Measurements from ENCODE around the gene GMEB1.
"Not testable (repeated sequence)": the region's sequence is repeated elsewhere in the genome, so short reads cannot be mapped to it uniquely, and the experiment has no call there.

Gene GMEB1

DNA sequence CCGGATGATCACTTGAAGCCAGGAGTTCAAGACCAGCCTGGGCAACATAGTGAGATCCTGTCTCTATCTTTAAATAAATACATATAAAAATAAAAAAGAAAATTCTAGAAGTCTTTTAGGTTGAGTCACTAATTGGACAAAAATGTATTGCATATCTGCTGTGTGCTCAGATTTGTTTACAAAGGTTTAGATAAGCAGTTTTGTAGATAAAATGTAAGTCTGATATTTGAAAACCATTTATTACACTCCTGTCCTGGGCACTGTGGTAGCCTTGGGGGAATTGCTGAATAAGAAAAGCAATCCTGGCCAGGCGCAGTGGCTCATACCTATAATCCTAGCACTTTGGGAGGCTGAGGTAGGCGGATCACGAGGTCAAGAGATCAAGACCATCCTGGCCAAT is 11.6 kb downstream of the GMEB1 start:
- Histone ChIP-seq H3K27ac (ENCODE audit: low read depth, low read length) (no peak overlapping the region), H3K4me3 (ENCODE audit: insufficient read depth, low read length, poor library complexity, severe bottlenecking) (no peak overlapping the region), H3K9ac (ENCODE audit: low read length) (no peak overlapping the region), H3K36me3 (ENCODE audit: low read length) (0 out of 2 replicates have a peak, but pooled peaks cover 4% of the 10 kb centered on the region), H3K27me3 (ENCODE audit: low read length) (no peaks in the 10 kb centered on the region), H3K4me2 (ENCODE audit: low read depth, low read length, poor library complexity, severe bottlenecking) (no peak overlapping the region), H3K79me2 (ENCODE audit: insufficient read depth, low read length) (peaks cover 45% of the 10 kb centered on the region), H3K9me2 (replicated peaks; ENCODE audit: insufficient read depth, low read length) (no peaks in the 10 kb centered on the region), H2AFZ (ENCODE audit: low read depth, low read length, severe bottlenecking) (no peak overlapping the region), H4K20me1 (ENCODE audit: low read depth, low read length) (no peaks in the 10 kb centered on the region), H3K9me3 (ENCODE audit: insufficient read depth, low read length) (no peaks in the 10 kb centered on the region), H3F3A (ENCODE audit: insufficient read depth) (no peaks in the 10 kb centered on the region)
- no peak for TF ChIP-seq EZH2phosphoT487 (conservative IDR thresholded peaks at IDR 0.05; ENCODE audit: low read length)
- TF ChIP-seq, protein P1, sequence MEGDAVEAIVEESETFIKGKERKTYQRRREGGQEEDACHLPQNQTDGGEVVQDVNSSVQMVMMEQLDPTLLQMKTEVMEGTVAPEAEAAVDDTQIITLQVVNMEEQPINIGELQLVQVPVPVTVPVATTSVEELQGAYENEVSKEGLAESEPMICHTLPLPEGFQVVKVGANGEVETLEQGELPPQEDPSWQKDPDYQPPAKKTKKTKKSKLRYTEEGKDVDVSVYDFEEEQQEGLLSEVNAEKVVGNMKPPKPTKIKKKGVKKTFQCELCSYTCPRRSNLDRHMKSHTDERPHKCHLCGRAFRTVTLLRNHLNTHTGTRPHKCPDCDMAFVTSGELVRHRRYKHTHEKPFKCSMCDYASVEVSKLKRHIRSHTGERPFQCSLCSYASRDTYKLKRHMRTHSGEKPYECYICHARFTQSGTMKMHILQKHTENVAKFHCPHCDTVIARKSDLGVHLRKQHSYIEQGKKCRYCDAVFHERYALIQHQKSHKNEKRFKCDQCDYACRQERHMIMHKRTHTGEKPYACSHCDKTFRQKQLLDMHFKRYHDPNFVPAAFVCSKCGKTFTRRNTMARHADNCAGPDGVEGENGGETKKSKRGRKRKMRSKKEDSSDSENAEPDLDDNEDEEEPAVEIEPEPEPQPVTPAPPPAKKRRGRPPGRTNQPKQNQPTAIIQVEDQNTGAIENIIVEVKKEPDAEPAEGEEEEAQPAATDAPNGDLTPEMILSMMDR (IDR thresholded peaks at IDR 0.05; ENCODE audit: insufficient read depth, low read length, poor library complexity, severe bottlenecking), result no peak

DNA sequence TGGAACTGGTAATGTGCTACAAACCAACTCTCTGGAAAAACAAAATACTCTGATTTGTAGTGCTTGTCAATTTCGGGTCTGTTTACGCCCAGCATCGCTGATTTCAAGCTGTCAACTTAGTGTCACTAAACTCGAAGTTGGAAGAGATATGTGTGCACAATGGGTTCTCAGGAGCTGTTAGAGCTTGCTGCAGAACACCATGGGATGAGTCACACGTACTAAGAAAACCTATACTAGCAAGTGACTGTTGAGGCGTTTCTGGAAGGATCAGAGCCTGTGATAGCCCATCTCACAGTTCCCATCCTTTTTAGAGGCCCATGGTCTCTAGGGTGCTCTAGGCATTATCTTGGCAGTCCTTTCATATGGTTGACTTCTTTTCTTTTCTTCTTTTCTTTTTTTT is 14.3 kb downstream of the GMEB1 start:
- 0 out of 2 replicates have a peak, but pooled peaks cover 4% of the 10 kb centered on the region for H3K36me3 ChIP-seq (ENCODE audit: low read length)
- TF ChIP-seq, protein P1 (IDR thresholded peaks at IDR 0.05; ENCODE audit: insufficient read depth, low read length, poor library complexity, severe bottlenecking), result no peak
- TF ChIP-seq EZH2phosphoT487 (conservative IDR thresholded peaks at IDR 0.05; ENCODE audit: low read length), result no peak
- no peaks in the 10 kb centered on the region for H4K20me1 ChIP-seq (ENCODE audit: low read depth, low read length)

GRCh38 chr1:28684937-28685336 is 16.4 kb downstream of the GMEB1 start:
- TF ChIP-seq EZH2phosphoT487 (conservative IDR thresholded peaks at IDR 0.05; ENCODE audit: low read length), result no peak
- TF ChIP-seq, protein P1 (IDR thresholded peaks at IDR 0.05; ENCODE audit: insufficient read depth, low read length, poor library complexity, severe bottlenecking), result no peak
- Histone ChIP-seq H2AFZ (ENCODE audit: low read depth, low read length, severe bottlenecking) (no peak overlapping the region), H3K27me3 (ENCODE audit: low read length) (no peaks in the 10 kb centered on the region), H3K27ac (ENCODE audit: low read depth, low read length) (no peak overlapping the region), H3K4me3 (ENCODE audit: insufficient read depth, low read length, poor library complexity, severe bottlenecking) (no peak overlapping the region), H3K4me2 (ENCODE audit: low read depth, low read length, poor library complexity, severe bottlenecking) (no peak overlapping the region), H4K20me1 (ENCODE audit: low read depth, low read length) (no peaks in the 10 kb centered on the region), H3K36me3 (ENCODE audit: low read length) (peaks cover 5% of the 10 kb centered on the region; the same call in 1 of the 2 replicates), H3K9me2 (replicated peaks; ENCODE audit: insufficient read depth, low read length) (no peaks in the 10 kb centered on the region), H3F3A (ENCODE audit: insufficient read depth) (no peaks in the 10 kb centered on the region; the same call in 1 of the 2 replicates), H3K9me3 (ENCODE audit: insufficient read depth, low read length) (no peaks in the 10 kb centered on the region), H3K9ac (ENCODE audit: low read length) (no peak overlapping the region), H3K79me2 (ENCODE audit: insufficient read depth, low read length) (0 out of 2 replicates have a peak, but pooled peaks cover 7% of the 10 kb centered on the region)

More for the DNA sequence above, 14.3 kb downstream of the GMEB1 start:
- Histone ChIP-seq H3F3A (ENCODE audit: insufficient read depth) (no peaks in the 10 kb centered on the region), H3K27ac (ENCODE audit: low read depth, low read length) (no peak overlapping the region), H3K9ac (ENCODE audit: low read length) (no peak overlapping the region), H3K4me3 (ENCODE audit: insufficient read depth, low read length, poor library complexity, severe bottlenecking) (no peak overlapping the region), H3K9me2 (replicated peaks; ENCODE audit: insufficient read depth, low read length) (no peaks in the 10 kb centered on the region), H2AFZ (ENCODE audit: low read depth, low read length, severe bottlenecking) (no peak overlapping the region), H3K27me3 (ENCODE audit: low read length) (no peaks in the 10 kb centered on the region), H3K4me2 (ENCODE audit: low read depth, low read length, poor library complexity, severe bottlenecking) (no peak overlapping the region), H3K79me2 (ENCODE audit: insufficient read depth, low read length) (peaks cover 23% of the 10 kb centered on the region; the same call in 1 of the 2 replicates), H3K9me3 (ENCODE audit: insufficient read depth, low read length) (no peaks in the 10 kb centered on the region)

GRCh38 chr1:28691627-28692026 is 23.0 kb downstream of the GMEB1 start:
- not testable (repeated sequence) for H2AFZ ChIP-seq (ENCODE audit: low read depth, low read length, severe bottlenecking); H3K9me2 ChIP-seq (replicated peaks; ENCODE audit: insufficient read depth, low read length); H3K9ac ChIP-seq (ENCODE audit: low read length); H3K27ac ChIP-seq (ENCODE audit: low read depth, low read length); H3K4me2 ChIP-seq (ENCODE audit: low read depth, low read length, poor library complexity, severe bottlenecking); H4K20me1 ChIP-seq (ENCODE audit: low read depth, low read length); H3K27me3 ChIP-seq (ENCODE audit: low read length); H3K79me2 ChIP-seq (ENCODE audit: insufficient read depth, low read length); H3F3A ChIP-seq (ENCODE audit: insufficient read depth); H3K9me3 ChIP-seq (ENCODE audit: insufficient read depth, low read length); H3K4me3 ChIP-seq (ENCODE audit: insufficient read depth, low read length, poor library complexity, severe bottlenecking)
- H3K36me3 ChIP-seq (ENCODE audit: low read length), result peaks cover 20% of the 10 kb centered on the region; the same call in 1 of the 2 replicates

Data from SU-DHL-6 (cell line).